ENCODE measurements around the gene TEX30. TPM values are rescaled to one million over a fixed set of nuclear protein-coding genes. Genes with fewer than 3 reads are reported as not detected.

Gene TEX30
- total RNA-seq, result 13.0 and 20.6 TPM in 2 replicates

GRCh38 chr13:102773441-102774213 is at the start of gene TEX30:
Gene TEX30, minus strand, starts transcription at chr13:102773786. Its CDS starts 3,760 bp downstream, at chr13:102770026.

GRCh38 chr13:102798581-102799425 is 25.2 kb upstream of the TEX30 start, which contains the start of the genes BIVM and POGLUT2:
Gene BIVM, plus strand, starts transcription at chr13:102799119. Its CDS starts 8,149 bp downstream, at chr13:102807268.
Gene POGLUT2, minus strand, starts transcription at chr13:102798976. Its CDS starts 306 bp downstream, at chr13:102798670.

Other genes with a start within 250 kb of the TEX30 start
- gene TPP2, start 176.8 kb downstream of the TEX30 start, total RNA-seq, result 31.5 and 41.2 TPM in 2 replicates
- not detected in 2 replicates for gene METTL21C, start 78.7 kb downstream of the TEX30 start, total RNA-seq
- 16.6 and 21.2 TPM in 2 replicates for gene POGLUT2, start 25.2 kb upstream of the TEX30 start, total RNA-seq
- 9.7 and 14.8 TPM in 2 replicates for gene BIVM, start 25.3 kb upstream of the TEX30 start, total RNA-seq
- 40.0 and 43.3 TPM in 2 replicates for gene ERCC5, start 72.2 kb upstream of the TEX30 start, total RNA-seq

Data from endothelial cell of coronary artery (primary cell).